ENCODE results near the gene CHD9.
"Not testable (repeated sequence)": the region's sequence is repeated elsewhere in the genome, so short reads cannot be mapped to it uniquely, and the experiment has no call there.

CHD9 gene

GRCh38 chr16:53054670-53055485, at the start of gene CHD9:
TSS of gene CHD9 (plus strand) at chr16:53054991. CDS start at chr16:53156090, 101,099 bp downstream.
- DNase-seq: peak; percentile 82

- no peak for DNase-seq
Observed at GRCh38 chr16:53007095-53007494, 47.7 kb upstream of the CHD9 start.

GRCh38 chr16:53014287-53014686, 40.5 kb upstream of the CHD9 start:
- no peak for DNase-seq

GRCh38 chr16:53018834-53019416, 35.9 kb upstream of the CHD9 start:
- DNase-seq: no peak

- no peak for DNase-seq
Observed at GRCh38 chr16:53022374-53022773, 32.4 kb upstream of the CHD9 start.

GRCh38 chr16:53024045-53024444, 30.7 kb upstream of the CHD9 start:
- DNase-seq: no peak

GRCh38 chr16:53029971-53030370, 24.8 kb upstream of the CHD9 start:
- DNase-seq: no peak

GRCh38 chr16:53031323-53031942, 23.4 kb upstream of the CHD9 start:
- no peak for DNase-seq

GRCh38 chr16:53034306-53034705, 20.5 kb upstream of the CHD9 start:
- no peak for DNase-seq

GRCh38 chr16:53035176-53035942, 19.4 kb upstream of the CHD9 start:
- no peak for DNase-seq

- DNase-seq: no peak
Observed at GRCh38 chr16:53036066-53036465, 18.7 kb upstream of the CHD9 start.

- not testable (repeated sequence) for DNase-seq
Observed at GRCh38 chr16:53036711-53037110, 18.1 kb upstream of the CHD9 start.

GRCh38 chr16:53040788-53041187, 14.0 kb upstream of the CHD9 start:
- DNase-seq: no peak

- no peak for DNase-seq
Observed at GRCh38 chr16:53041320-53042051, 13.3 kb upstream of the CHD9 start.

GRCh38 chr16:53042235-53042701, 12.5 kb upstream of the CHD9 start:
- DNase-seq: no peak

GRCh38 chr16:53043428-53043831, 11.4 kb upstream of the CHD9 start:
- no peak for DNase-seq

- DNase-seq: no peak
Observed at GRCh38 chr16:53043986-53044601, 10.7 kb upstream of the CHD9 start.

GRCh38 chr16:53045341-53046220, 9.2 kb upstream of the CHD9 start:
- DNase-seq: no peak

GRCh38 chr16:53047515-53047914, 7.3 kb upstream of the CHD9 start:
- not testable (repeated sequence) for DNase-seq

- DNase-seq: no peak
Observed at GRCh38 chr16:53048139-53048915, 6.5 kb upstream of the CHD9 start.
